ENCODE data around the gene SH2D5. TPM values are rescaled to one million over a fixed set of nuclear protein-coding genes. Genes with fewer than 3 reads are reported as not detected.

The SH2D5 gene
- total and polyA plus RNA-seq, 2 donors (not counting 3 experiments of a cell fraction or from before 2014, with no cell fraction given), result 0.23 to 1.0 TPM

DNA sequence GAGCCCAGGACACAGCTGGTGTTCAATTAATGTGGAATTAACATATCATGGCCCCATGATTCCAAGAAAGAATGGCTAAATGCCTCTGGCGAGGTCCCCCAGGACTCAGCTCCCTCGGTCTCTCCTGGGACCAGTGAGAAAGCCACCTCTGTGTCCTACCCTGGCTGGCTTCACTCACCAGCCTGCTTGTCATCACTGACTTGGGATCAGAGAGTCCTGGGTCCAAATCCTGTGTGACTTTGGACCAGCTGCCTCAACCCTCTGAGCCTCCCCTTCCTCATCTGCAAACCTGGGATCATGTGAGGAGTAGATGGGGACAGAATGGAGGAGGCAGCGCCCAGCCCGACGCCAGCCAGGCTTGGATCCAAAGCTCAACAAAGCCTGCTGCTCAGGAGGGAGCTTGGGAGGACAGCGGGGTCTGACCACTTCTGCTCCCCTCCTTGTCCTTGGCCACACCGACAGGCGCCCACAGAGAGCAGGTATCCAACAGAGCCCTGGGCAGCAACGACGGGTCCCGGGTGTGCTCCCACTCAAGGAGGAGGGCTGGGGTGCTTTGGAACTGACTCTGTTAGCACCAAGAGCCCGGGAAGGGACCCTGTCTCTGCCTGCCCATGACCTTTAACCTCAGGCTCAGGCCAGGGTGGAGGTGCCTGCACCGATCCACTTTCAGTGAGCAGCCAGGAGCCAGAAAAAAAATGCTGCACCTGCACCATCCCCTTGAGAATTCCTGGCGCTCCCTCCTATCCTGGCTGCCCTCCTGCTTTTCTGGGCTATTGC, 3.2 kb downstream of the SH2D5 start:
- dilution Hi-C loops (cut with MboI; ENCODE audit: extremely low pct_ligation_motif_present, low sequenced_read_pairs), result no loop called here
- ChIA-PET CTCF (interaction anchor here (0.7 kb wide), 1 partner anchor 32 kb away, joined by 4 read pairs; no protein-coding TSS in a partner anchor), POLR2A (no interaction called here)
- Histone ChIP-seq H3K27ac (ENCODE audit: insufficient read depth, low read depth, low read length) (no peak overlapping the region), H3K9me3 (replicated peaks; ENCODE audit: control insufficient read depth, insufficient read depth, low read length) (no peaks in the 10 kb centered on the region), H3K4me3 (replicated peaks in 1 of 3; ENCODE audit: insufficient read depth in 1 of 3, low read depth in 1 of 3, low read length in 3 of 3) (no peak overlapping the region), H2AFZ (ENCODE audit: low read depth, low read length) (no peak overlapping the region), H3K79me2 (ENCODE audit: control insufficient read depth, insufficient read depth, low read length) (no peaks in the 10 kb centered on the region), H3K9me1 (replicated peaks; ENCODE audit: control insufficient read depth, extremely low read depth, insufficient read depth, low read length) (no peaks in the 10 kb centered on the region), H3K27me3 (ENCODE audit: control insufficient read depth in 2 of 2, insufficient read depth in 2 of 2, low read length in 2 of 2) (peaks cover 7 to 16% of the 10 kb centered on the region in 2 experiments), H3K36me3 (ENCODE audit: control insufficient read depth in 2 of 2, extremely low read depth in 1 of 2, insufficient read depth in 2 of 2, low read length in 2 of 2) (no peaks in the 10 kb centered on the region), H3K4me2 (ENCODE audit: insufficient read depth, low read length) (no peak overlapping the region), H3K9ac (replicated peaks; ENCODE audit: extremely low read depth, insufficient read depth, low read length) (no peak overlapping the region), H3K4me1 (ENCODE audit: control insufficient read depth, extremely low read depth, insufficient read depth, low read length) (peaks cover 14% of the 10 kb centered on the region), H4K20me1 (replicated peaks; ENCODE audit: control insufficient read depth, extremely low read depth, insufficient read depth, low read length) (no peaks in the 10 kb centered on the region)
- no peak for TF ChIP-seq GATA2 (IDR thresholded peaks at IDR 0.05; ENCODE audit: insufficient read depth, insufficient read length, low read depth, low read length)
- no peak for TF ChIP-seq FOS (IDR thresholded peaks at IDR 0.05; ENCODE audit: borderline replicate concordance, insufficient read depth, low read length)
- no peak for TF ChIP-seq JUN (IDR thresholded peaks at IDR 0.05; ENCODE audit: borderline replicate concordance, insufficient read depth, insufficient read length, low read depth)
- TF ChIP-seq EZH2 (IDR thresholded peaks at IDR 0.05; ENCODE audit: borderline replicate concordance, low read depth, low read length, severe bottlenecking), result peak; percentile 13
- no peak for DNase-seq (ENCODE audit: low read depth, low spot score)
- no TSS peak for BruUV-seq (replicated peaks)
- intact Hi-C loops (cut with micrococcal nuclease), result no loop called here
- no peak for FAIRE-seq

DNA sequence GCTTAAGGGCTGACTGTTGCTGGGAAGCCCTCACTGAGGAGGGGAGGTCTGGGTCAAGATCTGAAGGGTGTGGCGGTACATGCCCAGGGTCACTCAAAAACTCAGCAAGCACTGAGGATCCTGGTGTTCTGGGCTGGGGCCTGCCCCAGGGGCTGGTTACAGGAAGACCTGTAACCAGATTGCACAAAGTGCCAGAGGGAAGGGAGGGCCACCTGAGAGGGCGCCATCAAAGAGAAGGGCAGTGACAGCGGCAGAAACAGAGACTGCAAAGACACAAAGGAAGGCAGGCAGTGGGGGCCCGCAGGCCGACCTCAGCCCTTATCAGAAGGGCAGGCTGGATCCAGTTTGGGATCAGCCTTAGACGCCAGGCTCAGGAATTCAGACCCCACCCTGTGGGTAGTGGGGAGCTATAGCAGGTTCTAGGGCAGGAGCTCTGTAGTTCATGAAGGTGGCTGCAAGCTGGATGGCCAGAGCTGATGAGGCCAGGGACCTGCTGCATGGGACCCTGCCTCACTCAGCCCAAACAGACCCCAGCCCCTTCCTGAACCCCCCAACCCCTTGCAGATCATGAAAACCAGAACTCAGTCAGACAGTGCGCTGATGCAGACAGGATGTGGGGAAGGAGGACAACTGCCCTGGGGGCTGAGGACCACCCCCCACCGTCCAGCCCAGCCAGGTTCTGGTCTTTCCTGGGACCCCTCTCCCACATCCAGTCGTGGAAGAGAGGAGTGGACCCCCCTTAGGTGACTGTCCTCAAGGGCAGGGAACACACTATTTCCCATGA, 3.9 kb downstream of the SH2D5 start:
- CTCF ChIA-PET, result interaction anchor here (0.7 to 1.9 kb wide), 4 partner anchors 11 to 467 kb away, joined by 3 to 12 read pairs (median 4); partner anchors contain the start of gene KIF17
- dilution Hi-C loops (cut with MboI; ENCODE audit: extremely low pct_ligation_motif_present, low sequenced_read_pairs), result no loop called here
- no peaks in the 10 kb centered on the region for H3K79me2 ChIP-seq (ENCODE audit: control insufficient read depth, insufficient read depth, low read length)

More for the DNA sequence above, 3.9 kb downstream of the SH2D5 start:
- no peak overlapping the region for H3K9ac ChIP-seq (replicated peaks; ENCODE audit: extremely low read depth, insufficient read depth, low read length)
- no peak for TF ChIP-seq EZH2 (IDR thresholded peaks at IDR 0.05; ENCODE audit: borderline replicate concordance, low read depth, low read length, severe bottlenecking)
- no peak for TF ChIP-seq POLR2AphosphoS5 (IDR thresholded peaks at IDR 0.05; ENCODE audit: insufficient read depth, low read depth, low read length)
- no peak for TF ChIP-seq FOS (IDR thresholded peaks at IDR 0.05; ENCODE audit: borderline replicate concordance, insufficient read depth, low read length)
- no peak for TF ChIP-seq POLR2A (IDR thresholded peaks at IDR 0.05; ENCODE audit: low read depth, low read length)
- no peak for TF ChIP-seq MYC (IDR thresholded peaks at IDR 0.05; ENCODE audit: low read depth, low read length)
- TF ChIP-seq GATA2 (IDR thresholded peaks at IDR 0.05; ENCODE audit: insufficient read depth, insufficient read length, low read depth, low read length), result no peak
- TF ChIP-seq, protein P1, sequence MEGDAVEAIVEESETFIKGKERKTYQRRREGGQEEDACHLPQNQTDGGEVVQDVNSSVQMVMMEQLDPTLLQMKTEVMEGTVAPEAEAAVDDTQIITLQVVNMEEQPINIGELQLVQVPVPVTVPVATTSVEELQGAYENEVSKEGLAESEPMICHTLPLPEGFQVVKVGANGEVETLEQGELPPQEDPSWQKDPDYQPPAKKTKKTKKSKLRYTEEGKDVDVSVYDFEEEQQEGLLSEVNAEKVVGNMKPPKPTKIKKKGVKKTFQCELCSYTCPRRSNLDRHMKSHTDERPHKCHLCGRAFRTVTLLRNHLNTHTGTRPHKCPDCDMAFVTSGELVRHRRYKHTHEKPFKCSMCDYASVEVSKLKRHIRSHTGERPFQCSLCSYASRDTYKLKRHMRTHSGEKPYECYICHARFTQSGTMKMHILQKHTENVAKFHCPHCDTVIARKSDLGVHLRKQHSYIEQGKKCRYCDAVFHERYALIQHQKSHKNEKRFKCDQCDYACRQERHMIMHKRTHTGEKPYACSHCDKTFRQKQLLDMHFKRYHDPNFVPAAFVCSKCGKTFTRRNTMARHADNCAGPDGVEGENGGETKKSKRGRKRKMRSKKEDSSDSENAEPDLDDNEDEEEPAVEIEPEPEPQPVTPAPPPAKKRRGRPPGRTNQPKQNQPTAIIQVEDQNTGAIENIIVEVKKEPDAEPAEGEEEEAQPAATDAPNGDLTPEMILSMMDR (IDR thresholded peaks at IDR 0.05; ENCODE audit: extremely low read depth in 1 of 2, insufficient read depth in 1 of 2, low read depth in 1 of 2, low read length in 2 of 2), result no peak
- TF ChIP-seq JUN (IDR thresholded peaks at IDR 0.05; ENCODE audit: borderline replicate concordance, insufficient read depth, insufficient read length, low read depth), result no peak
- TF ChIP-seq, protein P2, sequence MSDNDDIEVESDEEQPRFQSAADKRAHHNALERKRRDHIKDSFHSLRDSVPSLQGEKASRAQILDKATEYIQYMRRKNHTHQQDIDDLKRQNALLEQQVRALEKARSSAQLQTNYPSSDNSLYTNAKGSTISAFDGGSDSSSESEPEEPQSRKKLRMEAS (IDR thresholded peaks at IDR 0.05; ENCODE audit: insufficient read depth, insufficient read length), result no peak
- intact Hi-C loops (cut with micrococcal nuclease), result loop anchor here (1.0 kb wide), 1 partner anchor 29 kb away; no protein-coding TSS in a partner anchor
- no peaks in the 10 kb centered on the region for H4K20me1 ChIP-seq (replicated peaks; ENCODE audit: control insufficient read depth, extremely low read depth, insufficient read depth, low read length)
- H3K9me3 ChIP-seq (replicated peaks; ENCODE audit: control insufficient read depth, insufficient read depth, low read length), result no peaks in the 10 kb centered on the region
- H3K27me3 ChIP-seq (ENCODE audit: control insufficient read depth in 2 of 2, insufficient read depth in 2 of 2, low read length in 2 of 2), result peaks cover 7 to 16% of the 10 kb centered on the region in 2 experiments
- no TSS peak for BruUV-seq (replicated peaks)
- no peak overlapping the region for H2AFZ ChIP-seq (ENCODE audit: low read depth, low read length)
- POLR2A ChIA-PET, result no interaction called here
- H3K4me2 ChIP-seq (ENCODE audit: insufficient read depth, low read length), result no peak overlapping the region
- H3K4me3 ChIP-seq (replicated peaks in 1 of 3; ENCODE audit: insufficient read depth in 1 of 3, low read depth in 1 of 3, low read length in 3 of 3), result no peak overlapping the region
- DNase-seq (ENCODE audit: low read depth, low spot score) (no peak), FAIRE-seq (no peak)
- no peak overlapping the region for H3K27ac ChIP-seq (ENCODE audit: insufficient read depth, low read depth, low read length)
- no peaks in the 10 kb centered on the region for H3K9me1 ChIP-seq (replicated peaks; ENCODE audit: control insufficient read depth, extremely low read depth, insufficient read depth, low read length)
- H3K4me1 ChIP-seq (ENCODE audit: control insufficient read depth, extremely low read depth, insufficient read depth, low read length), result peaks cover 13% of the 10 kb centered on the region
- no peaks in the 10 kb centered on the region for H3K36me3 ChIP-seq (ENCODE audit: control insufficient read depth in 2 of 2, extremely low read depth in 1 of 2, insufficient read depth in 2 of 2, low read length in 2 of 2)

Data from endothelial cell of umbilical vein (primary cell).